ENCODE data around the gene CIT.
"Not testable (repeated sequence)": the region's sequence is repeated elsewhere in the genome, so short reads cannot be mapped to it uniquely, and the experiment has no call there.

The CIT gene

GRCh38 chr12:119673634-119674033 lies 203.5 kb downstream of the CIT start:
- DNase-seq (ENCODE audit: low spot score) = no peak

- DNase-seq (ENCODE audit: low spot score) = no peak
Observed at GRCh38 chr12:119672194-119672593, 204.9 kb downstream of the CIT start.

GRCh38 chr12:119671070-119671469 lies 206.1 kb downstream of the CIT start:
- no peak for DNase-seq (ENCODE audit: low spot score)

GRCh38 chr12:119669744-119670472 lies 207.2 kb downstream of the CIT start:
- peak; percentile 55 for DNase-seq (ENCODE audit: low spot score)

- DNase-seq (ENCODE audit: low spot score) = peak; percentile 2
Observed at GRCh38 chr12:119668324-119668841, 208.7 kb downstream of the CIT start.

- peak; percentile 96 for DNase-seq (ENCODE audit: low spot score)
Observed at GRCh38 chr12:119667577-119668323, 209.4 kb downstream of the CIT start, which contains the start of gene PRKAB1. Gene PRKAB1, plus strand, starts transcription at chr12:119668133. Its CDS starts 112 bp downstream, at chr12:119668245.

GRCh38 chr12:119666900-119667576 lies 210.1 kb downstream of the CIT start:
- no peak for DNase-seq (ENCODE audit: low spot score)

GRCh38 chr12:119666226-119666795 lies 210.8 kb downstream of the CIT start:
- no peak for DNase-seq (ENCODE audit: low spot score)

- DNase-seq (ENCODE audit: low spot score) = no peak
Observed at GRCh38 chr12:119665164-119665929, 211.8 kb downstream of the CIT start.

- DNase-seq (ENCODE audit: low spot score) = no peak
Observed at GRCh38 chr12:119664642-119665041, 212.5 kb downstream of the CIT start.

GRCh38 chr12:119661882-119662281 lies 215.2 kb downstream of the CIT start:
- DNase-seq (ENCODE audit: low spot score) = no peak

- DNase-seq (ENCODE audit: low spot score) = no peak
Observed at GRCh38 chr12:119660076-119660475, 217.0 kb downstream of the CIT start.

GRCh38 chr12:119659289-119659897 lies 217.7 kb downstream of the CIT start:
- DNase-seq (ENCODE audit: low spot score) = peak; percentile 42

- DNase-seq (ENCODE audit: low spot score) = not testable (repeated sequence)
Observed at GRCh38 chr12:119658166-119658565, 219.0 kb downstream of the CIT start.

- not testable (repeated sequence) for DNase-seq (ENCODE audit: low spot score)
Observed at GRCh38 chr12:119657001-119657400, 220.1 kb downstream of the CIT start.

- no peak for DNase-seq (ENCODE audit: low spot score)
Observed at GRCh38 chr12:119652665-119653064, 224.5 kb downstream of the CIT start.

GRCh38 chr12:119649202-119649808 lies 227.8 kb downstream of the CIT start:
- DNase-seq (ENCODE audit: low spot score) = peak; percentile 17

- DNase-seq (ENCODE audit: low spot score) = no peak
Observed at GRCh38 chr12:119645535-119646059, 231.5 kb downstream of the CIT start.

GRCh38 chr12:119644930-119645329 lies 232.2 kb downstream of the CIT start:
- no peak for DNase-seq (ENCODE audit: low spot score)

- DNase-seq (ENCODE audit: low spot score) = no peak
Observed at GRCh38 chr12:119642986-119643385, 234.1 kb downstream of the CIT start.

All from SW480 (cell line).